RWPE2 (cell line): ENCODE results near the gene SLC35F4.

Experiments used
- ATAC-seq: fragments of 200-7000 bp; cut with Tn5 transposase; 3 replicates; pipeline ENCODE4 v1.9.1; 2021; ENCODE audit warnings: low read depth
- DNase-seq: peaks from one replicate; pipeline ENCODE4 v3.0.0-alpha.2; 2020; ENCODE audit warnings: low spot score
- H3K27ac ChIP-seq: fragments of 450-650 bp; 2 replicates; pipeline ENCODE4 v1.5.1; 2017; ENCODE audit warnings: mild to moderate bottlenecking; ENCODE audit not compliant: poor library complexity, severe bottlenecking
- H3K27me3 ChIP-seq: fragments of 250-450 bp; sonication (Bioruptor Pico); 2 replicates; pipeline ENCODE4 v1.5.1; 2021; ENCODE audit warnings: mild to moderate bottlenecking, moderate library complexity; ENCODE audit not compliant: insufficient read depth, poor library complexity, severe bottlenecking
- H3K36me3 ChIP-seq: fragments of 250-450 bp; sonication (Bioruptor Pico); 2 replicates; pipeline ENCODE4 v1.5.1; 2020; ENCODE audit warnings: low read depth, mild to moderate bottlenecking, moderate library complexity
- H3K4me1 ChIP-seq: fragments of 250-450 bp; sonication (Bioruptor Pico); 2 replicates; pipeline ENCODE4 v1.5.1; 2021; ENCODE audit warnings: mild to moderate bottlenecking, moderate library complexity; ENCODE audit not compliant: insufficient read depth, poor library complexity, severe bottlenecking
- H3K4me3 ChIP-seq: fragments of 250-450 bp; sonication (Bioruptor Pico); 2 replicates; pipeline ENCODE4 v1.5.1; 2021; ENCODE audit warnings: mild to moderate bottlenecking, moderate library complexity; ENCODE audit not compliant: severe bottlenecking
- H3K9me3 ChIP-seq: fragments of 250-450 bp; sonication (Bioruptor Pico); 2 replicates; pipeline ENCODE4 v1.5.1; 2021; ENCODE audit warnings: mild to moderate bottlenecking, moderate library complexity; ENCODE audit not compliant: severe bottlenecking
- CTCF ChIP-seq: fragments of 450-650 bp; IDR thresholded peaks from one replicate; pipeline ENCODE4 v1.5.1; 2017; ENCODE audit warnings: mild to moderate bottlenecking, moderate library complexity; ENCODE audit not compliant: poor library complexity, severe bottlenecking

Gene SLC35F4

GRCh38 chr14:57575482-57575881, 290.4 kb downstream of the SLC35F4 start:
- peaks cover 18% of the 10 kb centered on the region for H3K27me3 ChIP-seq
- no peak for ATAC-seq
- DNase-seq: no peak
- TF ChIP-seq CTCF: no peak
- no peaks in the 10 kb centered on the region for H3K9me3 ChIP-seq
- no peak overlapping the region for H3K27ac ChIP-seq
- no peaks in the 10 kb centered on the region for H3K36me3 ChIP-seq
- H3K4me3 ChIP-seq: no peak overlapping the region
- no peaks in the 10 kb centered on the region for H3K4me1 ChIP-seq

GRCh38 chr14:57574617-57575288, 291.1 kb downstream of the SLC35F4 start:
- Histone ChIP-seq H3K9me3 (no peaks in the 10 kb centered on the region), H3K36me3 (no peaks in the 10 kb centered on the region), H3K4me3 (no peak overlapping the region), H3K4me1 (no peaks in the 10 kb centered on the region), H3K27ac (no peak overlapping the region), H3K27me3 (peaks cover 15% of the 10 kb centered on the region)
- DNase-seq (no peak), ATAC-seq (no peak)
- TF ChIP-seq CTCF: peak; percentile 12

GRCh38 chr14:57573173-57573572, 292.7 kb downstream of the SLC35F4 start:
- no peak overlapping the region for H3K4me3 ChIP-seq
- H3K36me3 ChIP-seq: no peaks in the 10 kb centered on the region
- no peaks in the 10 kb centered on the region for H3K4me1 ChIP-seq
- peaks cover 12% of the 10 kb centered on the region for H3K27me3 ChIP-seq
- no peak overlapping the region for H3K27ac ChIP-seq
- TF ChIP-seq CTCF: no peak
- ATAC-seq (no peak), DNase-seq (no peak)
- H3K9me3 ChIP-seq: no peaks in the 10 kb centered on the region

GRCh38 chr14:57568554-57568953, 297.3 kb downstream of the SLC35F4 start:
- no peak overlapping the region for H3K27ac ChIP-seq
- H3K4me1 ChIP-seq: no peaks in the 10 kb centered on the region
- DNase-seq (no peak), ATAC-seq (no peak)
- H3K36me3 ChIP-seq: no peaks in the 10 kb centered on the region
- no peak for TF ChIP-seq CTCF
- no peaks in the 10 kb centered on the region for H3K9me3 ChIP-seq
- peaks cover 10% of the 10 kb centered on the region for H3K27me3 ChIP-seq
- no peak overlapping the region for H3K4me3 ChIP-seq

DNA sequence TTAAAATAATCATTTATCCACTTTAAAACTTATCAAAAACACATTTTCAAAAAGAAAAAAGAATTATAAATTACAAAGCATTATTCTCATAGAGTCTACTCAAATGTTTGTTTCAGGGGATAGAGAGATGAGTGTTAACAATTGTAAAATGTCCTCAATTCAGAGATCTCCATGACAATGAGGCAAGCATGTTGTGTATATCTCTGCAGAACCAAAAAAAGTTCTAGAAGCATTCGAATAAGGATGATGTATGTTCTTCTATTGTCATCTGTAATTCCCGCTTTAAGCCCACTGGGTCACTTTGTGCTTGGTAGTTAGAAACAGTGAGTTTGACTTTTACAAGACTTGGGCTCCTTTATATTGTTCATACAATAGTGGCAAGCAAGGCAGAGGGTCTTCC, 298.7 kb downstream of the SLC35F4 start:
- Histone ChIP-seq H3K27me3 (peaks cover 7% of the 10 kb centered on the region), H3K9me3 (no peaks in the 10 kb centered on the region), H3K27ac (no peak overlapping the region), H3K4me3 (no peak overlapping the region), H3K36me3 (no peaks in the 10 kb centered on the region), H3K4me1 (no peaks in the 10 kb centered on the region)
- ATAC-seq (no peak), DNase-seq (no peak)
- TF ChIP-seq CTCF: no peak
